IPS DF 6.9 (cell line): Measurements from ENCODE around the gene HGS.

Experiments
- DNase-seq: peaks from one replicate; pipeline ENCODE4 v3.0.0-alpha.2; 2013; ENCODE audit warnings: low read depth, low spot score
- H3K27ac ChIP-seq: one replicate; pipeline ENCODE4 v1.5.1; 2013; ENCODE audit warnings: low read length, control low read depth
- H3K27me3 ChIP-seq: 2 replicates; pipeline ENCODE4 v1.6.1; 2013; ENCODE audit warnings: mild to moderate bottlenecking, low read length; ENCODE audit not compliant: control insufficient read depth, insufficient read depth
- H3K36me3 ChIP-seq: 2 replicates; pipeline ENCODE4 v1.6.1; 2013; ENCODE audit warnings: low read length; ENCODE audit not compliant: control insufficient read depth, insufficient read depth
- H3K4me1 ChIP-seq: 2 replicates; pipeline ENCODE4 v1.6.1; 2013; ENCODE audit warnings: low read length; ENCODE audit not compliant: control insufficient read depth, insufficient read depth
- H3K4me3 ChIP-seq: 2 replicates; pipeline ENCODE4 v1.5.1; 2013; ENCODE audit warnings: mild to moderate bottlenecking, low read length
- H3K9me3 ChIP-seq: 2 replicates; pipeline ENCODE4 v1.6.1; 2013; ENCODE audit warnings: low read length, inconsistent platforms; ENCODE audit not compliant: control insufficient read depth, insufficient read depth
- WGBS: extraction: QIAGEN DNeasy Blood & Tissue Kit; methylation state at CpG from one replicate; pipeline ENCODE4 v1.1.7; 2013; ENCODE audit warnings: mixed read lengths, missing lambda C conversion rate; ENCODE audit not compliant: insufficient read length, insufficient coverage; 5-methylcytosine and 5-hydroxymethylcytosine counted together

The HGS gene

GRCh38 chr17:81646869-81647600 is 36.8 kb upstream of the HGS start:
- WGBS, result no CpG with 5 or more reads among the region's 12 CpGs
- H3K36me3 ChIP-seq, result no peaks in the 10 kb centered on the region
- H3K27ac ChIP-seq, result no peak overlapping the region
- H3K27me3 ChIP-seq, result peaks cover 11% of the 10 kb centered on the region
- no peaks in the 10 kb centered on the region for H3K9me3 ChIP-seq
- DNase-seq, result no peak
- H3K4me3 ChIP-seq, result no peak overlapping the region
- H3K4me1 ChIP-seq, result peaks cover 8% of the 10 kb centered on the region

GRCh38 chr17:81647640-81648012 is 36.2 kb upstream of the HGS start:
- no CpG with 5 or more reads among the region's 21 CpGs for WGBS
- no peaks in the 10 kb centered on the region for H3K36me3 ChIP-seq
- H3K9me3 ChIP-seq, result no peaks in the 10 kb centered on the region
- H3K4me3 ChIP-seq, result peak overlapping the region; percentile 33; the same call in 1 of the 2 replicates
- H3K4me1 ChIP-seq, result peaks cover 8% of the 10 kb centered on the region
- H3K27me3 ChIP-seq, result peaks cover 11% of the 10 kb centered on the region
- DNase-seq, result no peak
- H3K27ac ChIP-seq, result no peak overlapping the region

- Histone ChIP-seq H3K4me1 (peaks cover 10% of the 10 kb centered on the region), H3K9me3 (no peaks in the 10 kb centered on the region), H3K27me3 (peaks cover 11% of the 10 kb centered on the region), H3K4me3 (peak overlapping the region; percentile 33; the same call in 1 of the 2 replicates), H3K27ac (no peak overlapping the region), H3K36me3 (no peaks in the 10 kb centered on the region)
- DNase-seq, result no peak
- no CpG with 5 or more reads among the region's 78 CpGs for WGBS
Observed at GRCh38 chr17:81648013-81648706, 35.7 kb upstream of the HGS start.

- WGBS, result no CpG with 5 or more reads among the region's 14 CpGs
- Histone ChIP-seq H3K27ac (no peak overlapping the region), H3K4me1 (peaks cover 14% of the 10 kb centered on the region), H3K27me3 (peaks cover 11% of the 10 kb centered on the region), H3K9me3 (no peaks in the 10 kb centered on the region), H3K36me3 (no peaks in the 10 kb centered on the region), H3K4me3 (peak overlapping the region; percentile 33; the same call in 1 of the 2 replicates)
- DNase-seq, result no peak
Observed at GRCh38 chr17:81648707-81649085, 35.1 kb upstream of the HGS start.

GRCh38 chr17:81650951-81651350 is 32.9 kb upstream of the HGS start:
- WGBS, result no CpG with 5 or more reads among the region's 9 CpGs
- H3K27ac ChIP-seq, result no peak overlapping the region
- no peak overlapping the region for H3K4me3 ChIP-seq
- H3K27me3 ChIP-seq, result peaks cover 11% of the 10 kb centered on the region
- peaks cover 14% of the 10 kb centered on the region for H3K4me1 ChIP-seq
- DNase-seq, result no peak
- H3K36me3 ChIP-seq, result no peaks in the 10 kb centered on the region
- H3K9me3 ChIP-seq, result no peaks in the 10 kb centered on the region

- peaks cover 14% of the 10 kb centered on the region for H3K4me1 ChIP-seq
- H3K36me3 ChIP-seq, result no peaks in the 10 kb centered on the region
- peaks cover 11% of the 10 kb centered on the region for H3K27me3 ChIP-seq
- no peaks in the 10 kb centered on the region for H3K9me3 ChIP-seq
- DNase-seq, result no peak
- no peak overlapping the region for H3K4me3 ChIP-seq
- no CpG with 5 or more reads among the region's 10 CpGs for WGBS
- H3K27ac ChIP-seq, result no peak overlapping the region
Observed at GRCh38 chr17:81651692-81652091, 32.1 kb upstream of the HGS start.

DNA sequence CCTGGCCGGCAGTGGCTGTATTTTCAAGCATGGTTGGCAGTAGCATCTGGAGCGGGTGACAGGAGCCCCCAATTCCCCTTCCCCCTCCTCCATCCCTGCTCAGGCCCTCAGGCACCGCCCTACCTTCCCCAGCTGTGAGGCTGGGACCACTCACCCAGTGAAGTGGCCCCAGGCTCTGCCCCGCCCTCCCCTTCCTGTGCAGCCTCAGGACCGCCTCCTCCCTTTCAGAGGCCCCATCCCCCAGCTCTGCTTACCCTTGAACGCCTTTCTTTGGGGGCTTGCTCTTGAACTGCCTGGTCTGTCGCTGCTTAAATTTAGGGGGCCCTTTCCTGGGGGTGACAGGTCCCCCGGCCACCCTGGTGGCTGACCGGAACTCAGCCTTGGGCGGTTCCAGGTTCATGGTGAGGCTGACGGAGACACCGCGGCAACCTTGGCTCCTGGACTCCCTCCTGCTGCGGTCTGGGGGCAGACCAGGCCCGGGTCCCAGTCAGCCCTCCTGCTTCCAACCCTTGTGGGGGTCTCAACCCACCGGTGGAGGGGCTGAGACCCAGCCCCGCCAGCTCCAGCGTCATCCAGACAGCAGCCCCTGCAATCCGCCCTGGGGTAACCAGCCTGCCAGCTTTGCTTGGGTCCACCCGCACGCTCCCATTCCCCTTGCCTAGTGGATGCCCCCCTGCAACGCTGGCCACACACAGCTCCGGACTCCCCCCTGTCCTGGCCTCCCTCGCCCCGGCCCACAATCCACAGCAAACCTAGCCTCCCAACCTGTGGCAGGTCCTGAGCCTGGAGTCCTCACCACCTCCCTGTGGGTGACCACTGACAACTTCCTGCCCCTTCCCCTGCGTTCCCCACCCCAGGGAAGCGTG is 30.7 kb upstream of the HGS start:
- peaks cover 3% of the 10 kb centered on the region; the same call in 1 of the 2 replicates for H3K27me3 ChIP-seq
- H3K27ac ChIP-seq, result no peak overlapping the region
- H3K4me3 ChIP-seq, result no peak overlapping the region
- H3K36me3 ChIP-seq, result no peaks in the 10 kb centered on the region
- H3K9me3 ChIP-seq, result no peaks in the 10 kb centered on the region
- no CpG with 5 or more reads among the region's 27 CpGs for WGBS
- peaks cover 5% of the 10 kb centered on the region for H3K4me1 ChIP-seq
- no peak for DNase-seq

DNA sequence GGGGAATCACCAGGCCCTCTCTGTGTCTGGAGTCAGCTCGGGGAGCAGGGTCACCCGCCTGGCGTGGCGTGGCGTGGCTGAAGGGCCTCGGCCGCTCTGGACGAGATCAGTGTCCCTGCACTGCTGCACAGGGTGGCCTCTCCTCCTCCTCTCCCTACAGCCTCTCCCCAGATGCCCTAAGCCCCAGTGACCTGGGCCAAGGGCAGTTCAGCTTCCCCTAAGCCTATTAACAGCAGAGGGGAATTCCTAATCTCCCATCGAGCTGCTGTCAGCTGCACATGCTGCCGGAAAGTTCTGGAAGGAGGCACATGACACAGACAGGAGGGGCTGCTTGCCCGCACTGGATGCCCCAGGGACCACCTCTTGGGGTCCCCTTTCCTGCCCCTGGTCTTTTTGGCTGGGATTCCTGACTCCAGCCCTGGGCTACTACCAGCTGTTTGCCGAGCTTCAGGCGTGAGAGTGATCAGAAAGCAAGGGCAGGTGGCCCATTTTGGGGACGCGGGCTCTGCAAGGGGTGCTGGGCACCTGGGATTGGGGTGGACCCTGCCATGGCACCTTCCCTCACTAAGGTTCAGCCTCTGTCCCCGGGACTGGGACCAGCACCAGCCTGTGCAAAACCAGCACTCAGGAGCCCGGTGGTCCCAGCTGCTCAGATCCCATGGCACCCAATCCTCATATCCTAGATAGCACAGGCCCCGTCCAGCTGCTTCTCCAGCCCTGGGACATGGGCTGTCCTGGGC is 28.3 kb upstream of the HGS start:
- DNase-seq, result no peak
- Histone ChIP-seq H3K9me3 (no peaks in the 10 kb centered on the region), H3K27me3 (no peaks in the 10 kb centered on the region), H3K4me1 (peaks cover 5% of the 10 kb centered on the region), H3K36me3 (no peaks in the 10 kb centered on the region), H3K27ac (no peak overlapping the region), H3K4me3 (no peak overlapping the region)
- no CpG with 5 or more reads among the region's 18 CpGs for WGBS

- H3K36me3 ChIP-seq, result no peaks in the 10 kb centered on the region
- no peak for DNase-seq
- WGBS, result no CpG with 5 or more reads among the region's 15 CpGs
- H3K27ac ChIP-seq, result no peak within 1 kb of the TSS
- H3K4me1 ChIP-seq, result peaks cover 5% of the 10 kb centered on the region
- no peaks in the 10 kb centered on the region for H3K9me3 ChIP-seq
- H3K4me3 ChIP-seq, result no peak within 1 kb of the TSS
- H3K27me3 ChIP-seq, result no peaks in the 10 kb centered on the region
Observed at GRCh38 chr17:81656118-81656743, 27.6 kb upstream of the HGS start, which contains the start of gene PDE6G. PDE6G (minus strand) TSS chr17:81656542; CDS start chr17:81653305, 3,237 bp downstream.
